Small intestine (tissue), 7 donors: ENCODE data around the gene FBXO15. TPM values are rescaled to one million over a fixed set of nuclear protein-coding genes. Genes with fewer than 3 reads are reported as not detected.

ENCODE experiments used
- DNase-seq, 2 donors: peaks; one replicate each; pipeline versions ENCODE4 v3.0.0 to v3.0.0-alpha.2; 2013
- FAIRE-seq: peaks from 2 replicates; lab custom pipeline; 2012; peaks lifted over from hg19 to GRCh38; lab: Jason Lieb, UNC
- H3K27ac ChIP-seq, 3 donors: one replicate each; pipeline ENCODE4 v1.5.1; 2013; ENCODE audit warnings: low read length in 2 of 3, mild to moderate bottlenecking in 2 of 3, control low read depth in 1 of 3, inconsistent platforms in 1 of 3, low read depth in 1 of 3, moderate library complexity in 1 of 3
- H3K27me3 ChIP-seq, 3 donors: one replicate each; pipeline ENCODE4 v1.6.1; 2013; ENCODE audit warnings: low read length in 3 of 3, inconsistent platforms in 1 of 3; ENCODE audit not compliant: control insufficient read depth in 3 of 3, insufficient read depth in 3 of 3
- H3K36me3 ChIP-seq, 3 donors: one replicate each; pipeline ENCODE4 v1.6.1; 2013; ENCODE audit warnings: low read length in 3 of 3, inconsistent platforms in 1 of 3, low read depth in 1 of 3, mild to moderate bottlenecking in 1 of 3, moderate library complexity in 1 of 3; ENCODE audit not compliant: control insufficient read depth in 3 of 3, insufficient read depth in 2 of 3
- H3K4me1 ChIP-seq, 3 donors: one replicate each; pipeline ENCODE4 v1.6.1; 2013; ENCODE audit warnings: low read length in 2 of 3, inconsistent platforms in 1 of 3, low read depth in 1 of 3, mild to moderate bottlenecking in 1 of 3, moderate library complexity in 1 of 3; ENCODE audit not compliant: control insufficient read depth in 3 of 3, insufficient read depth in 2 of 3
- H3K4me3 ChIP-seq, 3 donors: one replicate each; pipeline ENCODE4 v1.5.1; 2013; ENCODE audit warnings: low read length in 3 of 3, control low read depth in 1 of 3, inconsistent platforms in 1 of 3, low read depth in 1 of 3, mild to moderate bottlenecking in 1 of 3, moderate library complexity in 1 of 3
- H3K9me3 ChIP-seq, 2 donors: one replicate each; pipeline ENCODE4 v1.6.1; 2013; ENCODE audit warnings: low read depth in 1 of 2, low read length in 1 of 2; ENCODE audit not compliant: control insufficient read depth in 2 of 2, insufficient read depth in 1 of 2
- WGBS, 3 donors: extraction: QIAGEN DNeasy Blood & Tissue Kit; methylation state at CpG; one replicate each; pipeline ENCODE4 v1.1.7; 2013; 5-methylcytosine and 5-hydroxymethylcytosine counted together
- polyA plus RNA-seq, 4 donors: library from polyadenylated mRNA; stranded (reverse) in 3 of 4; unstranded in 1 of 4; fragments of 200-250 nt in 3 of 4; fragments of 120-200 nt in 1 of 4; gene quantifications; one replicate each; pipeline versions ENCODE4 v1.2.1 to v1.2.3, GENCODE V29; 2013
- donor health status: healthy with polysubstance abuse.
- donor health status: control.
- donor health status: control.
- donor health status: Bipolar disorder and iron deficiency.
- donor health status: healthy.

The FBXO15 gene
- polyA plus RNA-seq, 4 donors: 0.28 to 0.83 TPM; not detected in 2

DNA sequence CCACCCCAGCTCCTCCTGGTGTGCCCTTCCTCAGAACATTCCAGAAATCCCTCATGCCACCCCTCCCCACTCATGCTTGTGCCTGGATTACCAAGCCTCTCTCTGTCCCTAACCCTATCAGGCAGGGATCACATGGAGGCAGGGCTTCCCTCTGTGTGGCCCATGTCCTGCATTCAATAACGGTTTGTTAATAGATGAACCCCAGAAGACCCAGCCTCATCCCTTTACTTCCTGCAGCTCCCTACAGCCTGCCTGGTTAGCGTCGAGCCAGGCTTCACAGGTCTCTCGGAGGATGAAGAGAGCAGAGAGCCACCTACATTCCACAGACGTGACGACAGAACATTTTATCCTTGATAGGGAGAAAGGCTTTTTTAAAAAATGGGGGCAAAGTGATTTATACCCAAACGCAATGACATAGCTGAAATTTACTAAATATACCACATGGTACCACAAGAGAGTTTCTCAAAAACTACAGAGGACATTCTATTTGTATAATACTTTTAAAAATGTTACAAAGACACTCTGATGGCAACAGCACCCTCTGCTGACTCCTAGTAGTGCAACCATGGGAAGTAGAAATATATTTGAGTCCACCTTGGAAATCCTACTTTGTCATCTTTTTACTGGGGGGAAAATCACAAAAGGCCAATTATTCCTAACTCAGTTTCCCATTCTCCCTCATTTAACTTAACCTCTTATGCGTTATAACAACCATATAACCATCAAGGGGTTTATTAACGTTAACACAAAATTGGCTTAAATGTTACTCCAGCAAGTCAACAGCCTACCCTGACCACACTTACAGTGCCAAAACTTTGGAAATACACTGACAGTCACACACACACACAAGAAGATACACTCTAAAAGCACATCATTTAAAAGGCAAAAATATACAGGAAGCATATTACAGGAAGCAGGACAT is 30.7 kb downstream of the FBXO15 start:
- no peak for FAIRE-seq

DNA sequence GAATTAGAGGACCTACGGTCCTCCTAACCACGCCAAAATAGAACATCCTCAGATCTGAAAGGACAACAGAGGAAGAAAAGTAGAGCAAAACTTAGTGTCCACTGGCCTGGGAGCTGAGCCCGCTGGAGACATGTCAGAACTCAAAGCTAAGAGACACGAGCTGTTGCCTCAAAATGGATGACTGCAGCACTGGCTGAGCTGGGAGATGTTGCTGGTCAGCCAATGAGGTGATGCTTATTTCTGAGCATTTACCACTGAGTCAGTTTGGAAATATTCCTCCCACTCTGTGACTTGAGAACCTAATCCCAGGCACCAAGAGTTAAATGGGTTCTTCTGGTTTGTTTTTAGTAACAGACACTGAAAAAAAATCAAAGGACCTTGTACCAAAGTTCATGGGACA is 32.6 kb downstream of the FBXO15 start:
- H3K27me3 ChIP-seq: no peaks in the 10 kb centered on the region
- peaks cover 0 to 18% (median 0%) of the 10 kb centered on the region in 3 donors for H3K4me1 ChIP-seq
- H3K9me3 ChIP-seq: peaks cover 0 to 4% of the 10 kb centered on the region in 2 donors
- 61 to 73% (median 71%) methylated on average over 4 of the region's 4 CpGs for WGBS, 3 donors
- H3K36me3 ChIP-seq: no peaks in the 10 kb centered on the region
- DNase-seq (peak in 1 of 2 donors; percentile 21), FAIRE-seq (no peak)
- no peak overlapping the region for H3K4me3 ChIP-seq
- peak overlapping the region in 1 of 3 donors; percentile 17 for H3K27ac ChIP-seq

More for the DNA sequence above, 30.7 kb downstream of the FBXO15 start:
- no peaks in the 10 kb centered on the region for H3K27me3 ChIP-seq
- DNase-seq: peak; percentile 26 to 74
- no peak overlapping the region for H3K4me3 ChIP-seq
- H3K27ac ChIP-seq: no peak overlapping the region
- peaks cover 0 to 18% (median 0%) of the 10 kb centered on the region in 3 donors for H3K4me1 ChIP-seq
- no peaks in the 10 kb centered on the region for H3K36me3 ChIP-seq
- 32 to 39% (median 32%) methylated on average over 9 of the region's 9 CpGs for WGBS, 3 donors
- peaks cover 0 to 4% of the 10 kb centered on the region in 2 donors for H3K9me3 ChIP-seq

DNA sequence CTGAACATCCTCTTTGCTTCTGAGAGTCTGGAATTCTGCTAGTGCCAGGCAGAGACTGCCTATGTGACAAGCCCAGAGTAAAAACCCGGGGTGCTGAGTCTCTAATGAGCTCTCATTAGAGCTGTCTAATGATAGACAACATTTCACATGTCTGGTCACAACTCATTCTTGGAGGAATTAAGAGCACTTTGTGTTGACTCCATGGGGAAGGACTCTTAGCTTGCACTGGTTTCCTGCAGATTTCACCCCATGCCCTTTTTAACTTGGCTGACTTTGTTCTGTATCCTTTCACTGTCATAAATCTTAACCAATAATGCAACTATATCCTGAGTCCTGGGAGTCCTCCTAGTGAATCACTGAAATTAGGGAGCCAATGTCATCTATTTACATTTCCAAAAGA is 33.5 kb downstream of the FBXO15 start:
- Histone ChIP-seq H3K27ac (no peak overlapping the region), H3K4me3 (no peak overlapping the region), H3K9me3 (peaks cover 0 to 4% of the 10 kb centered on the region in 2 donors), H3K4me1 (peaks cover 0 to 18% (median 0%) of the 10 kb centered on the region in 3 donors), H3K36me3 (no peaks in the 10 kb centered on the region), H3K27me3 (no peaks in the 10 kb centered on the region)
- FAIRE-seq (no peak), DNase-seq (no peak)
- 49 to 81% (median 73%) methylated on average over 1 of the region's 1 CpG for WGBS, 3 donors

DNA sequence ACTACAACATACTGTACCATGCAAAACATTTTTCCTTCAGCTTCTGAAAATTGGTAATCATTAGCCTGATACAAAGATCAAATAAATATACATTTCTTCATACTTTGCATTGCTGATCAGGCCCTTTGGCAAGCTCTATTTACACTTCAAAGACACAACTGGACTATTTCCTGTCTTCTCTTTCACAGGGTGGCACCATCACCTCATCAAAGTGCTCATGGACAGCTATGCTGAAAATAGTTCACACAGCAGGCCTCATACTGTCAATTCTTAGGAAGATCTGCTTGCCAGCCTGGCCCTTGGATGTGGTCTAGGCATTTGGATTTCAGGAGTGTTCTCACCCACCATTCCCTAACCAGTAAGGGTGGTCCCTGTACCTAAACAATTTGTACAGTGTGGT is 33.9 kb downstream of the FBXO15 start:
- FAIRE-seq: no peak

DNA sequence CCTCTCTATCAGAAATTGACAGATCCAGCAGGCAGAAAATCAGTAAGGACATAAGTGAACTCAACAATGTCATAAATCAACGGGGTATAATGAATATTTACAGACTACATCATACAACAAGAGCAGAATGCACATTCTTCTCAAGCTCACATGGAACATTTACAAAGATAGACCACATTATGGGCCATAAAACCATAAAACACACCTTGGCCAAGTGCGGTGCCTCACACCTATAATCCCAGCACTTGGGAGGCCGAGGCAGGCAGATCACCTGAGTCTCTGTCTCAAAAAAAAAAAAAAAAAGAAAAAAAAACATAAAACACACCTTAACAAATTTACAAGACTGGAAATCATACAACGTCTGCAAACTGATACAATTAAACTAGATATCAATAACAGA is 36.7 kb downstream of the FBXO15 start:
- Histone ChIP-seq H3K27ac (peak overlapping the region in 1 of 3 donors; percentile 74), H3K9me3 (peaks cover 0 to 9% of the 10 kb centered on the region in 2 donors), H3K4me3 (no peak overlapping the region), H3K27me3 (no peaks in the 10 kb centered on the region), H3K36me3 (no peaks in the 10 kb centered on the region), H3K4me1 (peaks cover 0 to 14% (median 0%) of the 10 kb centered on the region in 3 donors)
- DNase-seq (peak; percentile 31 to 88), FAIRE-seq (no peak)
- 22 to 64% (median 33%) methylated on average over 4 of the region's 4 CpGs for WGBS, 3 donors

More for the DNA sequence above, 33.9 kb downstream of the FBXO15 start:
- Histone ChIP-seq H3K4me1 (peaks cover 0 to 18% (median 0%) of the 10 kb centered on the region in 3 donors), H3K36me3 (no peaks in the 10 kb centered on the region), H3K4me3 (no peak overlapping the region), H3K27me3 (no peaks in the 10 kb centered on the region), H3K9me3 (peaks cover 0 to 4% of the 10 kb centered on the region in 2 donors), H3K27ac (no peak overlapping the region)
- no peak for DNase-seq

DNA sequence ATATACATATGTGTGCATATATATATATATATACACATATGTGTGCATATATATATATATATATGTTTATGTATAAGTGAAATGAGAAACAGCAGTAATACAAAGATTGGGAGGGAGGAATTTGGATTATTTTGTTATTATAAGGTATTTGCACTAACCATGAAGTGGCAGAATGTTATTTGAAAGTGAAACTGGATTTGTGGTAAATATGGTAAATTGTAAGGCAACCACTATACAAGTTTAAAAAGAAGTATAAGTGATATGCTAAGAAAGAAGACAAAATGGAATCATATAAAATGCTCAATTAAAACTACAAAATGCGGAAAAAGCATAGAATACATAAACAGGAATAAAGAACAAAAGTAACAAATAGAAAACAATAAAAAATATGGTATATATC is 37.5 kb downstream of the FBXO15 start:
- H3K9me3 ChIP-seq: peaks cover 0 to 9% of the 10 kb centered on the region in 2 donors
- H3K36me3 ChIP-seq: no peaks in the 10 kb centered on the region
- peak overlapping the region in 1 of 3 donors; percentile 74 for H3K27ac ChIP-seq
- no peaks in the 10 kb centered on the region for H3K27me3 ChIP-seq
- no peak for FAIRE-seq
- no peak overlapping the region for H3K4me3 ChIP-seq
- DNase-seq: no peak
- WGBS, 3 donors: 91 to 97% (median 94%) methylated on average over 1 of the region's 1 CpG
- H3K4me1 ChIP-seq: peaks cover 0 to 12% (median 0%) of the 10 kb centered on the region in 3 donors

DNA sequence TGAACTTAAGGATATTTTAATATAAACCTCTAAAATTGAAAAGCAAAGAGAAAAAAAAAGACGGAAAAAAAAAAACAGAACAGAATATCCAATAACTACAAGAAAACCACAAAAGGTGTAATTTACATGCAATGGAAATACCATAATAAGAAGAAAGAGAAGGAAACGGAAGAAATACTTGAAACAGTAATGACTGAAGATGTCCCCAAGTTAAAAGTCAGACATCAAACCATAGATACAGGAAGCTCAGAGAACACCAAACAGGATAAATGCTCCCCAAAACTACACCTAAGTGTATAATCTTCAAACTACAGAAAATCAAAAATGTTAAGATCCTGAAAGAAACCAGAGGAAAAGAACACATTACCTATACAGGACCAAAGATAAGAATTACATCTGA is 39.2 kb downstream of the FBXO15 start:
- H3K9me3 ChIP-seq: peaks cover 0 to 9% of the 10 kb centered on the region in 2 donors
- DNase-seq (no peak), FAIRE-seq (no peak)
- H3K27me3 ChIP-seq: no peaks in the 10 kb centered on the region
- H3K36me3 ChIP-seq: no peaks in the 10 kb centered on the region
- no peaks in the 10 kb centered on the region for H3K4me1 ChIP-seq
- WGBS, 3 donors: 71 to 90% (median 85%) methylated on average over 2 of the region's 2 CpGs
- H3K4me3 ChIP-seq: no peak overlapping the region
- H3K27ac ChIP-seq: no peak overlapping the region

DNA sequence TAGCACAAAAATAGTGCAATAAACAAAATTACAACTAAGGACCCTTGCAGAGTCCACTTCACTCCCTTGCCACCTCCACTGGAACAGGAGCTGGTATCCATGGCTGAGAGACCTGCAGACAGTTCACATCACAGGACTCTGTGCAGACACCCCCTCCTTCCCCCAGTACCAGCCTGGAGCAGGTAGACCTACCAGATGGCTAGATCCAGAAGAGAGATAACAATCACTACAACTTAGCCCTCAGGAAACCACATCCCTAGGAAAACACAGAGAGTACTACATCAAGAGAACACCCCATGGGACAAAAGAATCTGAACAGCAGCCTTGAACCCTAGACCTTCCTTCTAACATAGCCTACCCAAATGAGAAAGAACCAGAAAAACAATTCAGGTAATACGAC is 49.8 kb downstream of the FBXO15 start:
- no peak for DNase-seq
- H3K4me3 ChIP-seq: no peak overlapping the region
- H3K4me1 ChIP-seq: no peaks in the 10 kb centered on the region
- peaks cover 0 to 11% of the 10 kb centered on the region in 2 donors for H3K9me3 ChIP-seq
- H3K27ac ChIP-seq: no peak overlapping the region
- H3K36me3 ChIP-seq: no peaks in the 10 kb centered on the region
- 77 to 85% (median 83%) methylated on average over 1 of the region's 1 CpG for WGBS, 3 donors
- H3K27me3 ChIP-seq: peaks cover 0 to 3% (median 0%) of the 10 kb centered on the region in 3 donors
- FAIRE-seq: no peak
